Measurements from ENCODE around the gene CEND1.

CEND1 gene

GRCh38 chr11:827897-828192 lies 38.0 kb upstream of the CEND1 start, which contains the start of gene CRACR2B:
Gene CRACR2B (plus strand): TSS chr11:827919. CDS start chr11:828608, 689 bp downstream.
- peak within 1 kb of the TSS; percentile 100 for H3K4me2 ChIP-seq
- H3K4me3 ChIP-seq: peak within 1 kb of the TSS; percentile 69
- H3K9me3 ChIP-seq: no peaks in the 10 kb centered on the region
- peaks cover 85% of the 10 kb centered on the region for H3K4me1 ChIP-seq
- H3K27ac ChIP-seq: peak within 1 kb of the TSS; percentile 9; the same call in 1 of the 2 replicates
- peak within 1 kb of the TSS; percentile 50; the same call in 1 of the 2 replicates for H3K9ac ChIP-seq
- H4K20me1 ChIP-seq: peaks cover 97% of the 10 kb centered on the region
- no peak for TF ChIP-seq Cebpa-rat (IDR thresholded peaks at IDR 0.05)
- peaks cover 81% of the 10 kb centered on the region for H3K27me3 ChIP-seq
- peaks cover 30% of the 10 kb centered on the region for H3K36me3 ChIP-seq

DNA sequence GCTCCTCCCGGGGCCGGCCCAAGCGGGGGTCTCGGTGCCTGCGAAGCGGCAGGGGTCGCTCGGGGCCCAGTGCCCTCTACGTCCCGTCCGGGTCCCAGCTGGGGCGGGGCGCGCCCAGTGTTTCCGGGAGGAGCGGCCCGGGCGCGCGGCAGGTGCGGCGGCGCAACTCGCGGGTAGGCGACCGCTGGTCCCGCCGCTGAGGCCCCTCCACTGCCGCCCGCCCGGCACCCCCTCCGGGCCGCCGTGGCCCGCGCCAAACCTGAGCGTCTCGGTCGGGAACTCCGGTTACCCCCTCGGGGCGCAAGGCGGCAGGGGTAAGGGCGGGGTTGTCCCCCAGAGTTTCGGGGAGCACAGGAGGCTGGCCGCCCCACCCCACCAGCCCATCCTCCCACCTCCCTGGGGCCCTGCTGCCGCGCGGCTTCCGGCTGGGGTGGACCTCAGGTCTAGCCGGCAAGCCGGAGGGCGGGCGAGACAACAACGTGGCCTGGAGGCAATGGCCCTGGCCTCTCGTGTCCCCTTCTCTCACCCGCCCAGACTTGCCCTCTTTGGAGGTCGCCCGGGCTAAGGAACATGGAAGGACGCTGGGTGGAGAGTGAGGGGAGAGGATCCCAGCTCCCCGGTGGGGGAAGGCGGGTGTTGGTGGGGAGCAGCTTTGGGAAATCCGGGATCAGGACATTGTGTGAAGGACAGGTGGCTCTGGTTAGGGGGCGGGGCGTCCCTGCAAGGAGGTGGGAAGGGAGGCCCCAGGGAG lies 37.4 kb upstream of the CEND1 start:
- H3K4me1 ChIP-seq: peaks cover 85% of the 10 kb centered on the region
- no peaks in the 10 kb centered on the region for H3K9me3 ChIP-seq
- H3K4me3 ChIP-seq: peak overlapping the region; percentile 69
- TF ChIP-seq Cebpa-rat (IDR thresholded peaks at IDR 0.05): peak; percentile 45
- H3K27ac ChIP-seq: peak overlapping the region; percentile 9; the same call in 1 of the 2 replicates
- peaks cover 77% of the 10 kb centered on the region for H3K27me3 ChIP-seq
- H3K36me3 ChIP-seq: peaks cover 35% of the 10 kb centered on the region
- H3K9ac ChIP-seq: peak overlapping the region; percentile 50; the same call in 1 of the 2 replicates
- H3K4me2 ChIP-seq: peak overlapping the region; percentile 100
- peaks cover 100% of the 10 kb centered on the region for H4K20me1 ChIP-seq

- Histone ChIP-seq H3K4me1 (peaks cover 85% of the 10 kb centered on the region), H3K4me2 (peak overlapping the region; percentile 100), H3K9ac (peak overlapping the region; percentile 50; the same call in 1 of the 2 replicates), H3K27ac (no peak overlapping the region; the same call in 1 of the 2 replicates), H4K20me1 (peaks cover 100% of the 10 kb centered on the region), H3K9me3 (no peaks in the 10 kb centered on the region), H3K4me3 (peak overlapping the region; percentile 69), H3K27me3 (peaks cover 72% of the 10 kb centered on the region), H3K36me3 (peaks cover 36% of the 10 kb centered on the region)
- peak; percentile 75 for TF ChIP-seq Cebpa-rat (IDR thresholded peaks at IDR 0.05)
Measured at GRCh38 chr11:826836-827145, 36.9 kb upstream of the CEND1 start.

GRCh38 chr11:826227-826621 lies 36.3 kb upstream of the CEND1 start:
- Histone ChIP-seq H4K20me1 (peaks cover 100% of the 10 kb centered on the region), H3K4me3 (peak overlapping the region; percentile 69), H3K9me3 (no peaks in the 10 kb centered on the region), H3K9ac (peak overlapping the region; percentile 50; the same call in 1 of the 2 replicates), H3K27me3 (peaks cover 66% of the 10 kb centered on the region), H3K27ac (no peak overlapping the region; the same call in 1 of the 2 replicates), H3K36me3 (peaks cover 36% of the 10 kb centered on the region), H3K4me2 (peak overlapping the region; percentile 100), H3K4me1 (peaks cover 85% of the 10 kb centered on the region)
- no peak for TF ChIP-seq Cebpa-rat (IDR thresholded peaks at IDR 0.05)

DNA sequence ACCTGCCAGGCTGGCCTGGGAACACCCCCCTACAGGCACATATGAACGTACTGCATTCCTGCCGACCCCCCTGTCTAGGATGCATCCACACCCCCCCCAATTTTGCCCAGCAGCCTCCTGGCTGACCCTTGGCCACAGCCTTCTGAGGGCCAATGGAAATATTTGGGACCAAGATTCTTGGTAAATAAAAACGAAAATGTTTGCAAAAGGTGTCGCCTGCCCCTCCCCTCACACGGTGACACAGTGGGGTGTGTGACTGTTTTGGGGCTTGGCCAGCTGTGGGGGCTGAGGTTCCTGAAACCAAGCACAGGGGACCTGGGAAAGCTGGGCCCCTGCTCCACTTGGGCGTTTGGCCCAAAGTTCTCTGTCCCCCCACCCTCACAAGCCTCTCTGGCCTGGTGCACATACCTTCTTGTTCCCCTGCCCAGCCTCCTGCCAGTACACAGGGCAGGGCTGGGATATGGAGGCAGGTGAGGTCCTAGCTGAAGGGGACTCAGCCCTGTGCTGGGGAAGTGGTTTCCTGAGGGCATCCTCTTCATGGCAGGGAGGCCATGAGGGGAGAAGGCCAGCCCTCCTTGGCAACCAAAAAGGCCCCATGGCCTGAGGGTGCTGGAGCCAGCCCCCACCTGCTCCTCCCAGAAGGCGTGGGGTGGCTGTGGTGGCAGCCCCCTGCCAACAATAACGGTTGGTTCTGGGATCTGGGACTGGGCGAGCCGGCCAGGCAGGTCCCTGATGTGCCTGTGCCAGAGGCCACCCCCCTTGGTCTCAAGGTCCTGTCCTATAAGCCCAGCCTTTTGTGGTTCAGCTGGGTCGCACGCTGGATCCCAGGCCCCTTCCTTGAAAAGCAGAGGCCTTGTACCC lies 35.7 kb upstream of the CEND1 start:
- H3K4me3 ChIP-seq: no peak overlapping the region; the same call in 1 of the 2 replicates
- no peak overlapping the region for H3K9ac ChIP-seq
- H4K20me1 ChIP-seq: peaks cover 100% of the 10 kb centered on the region
- peaks cover 60% of the 10 kb centered on the region for H3K27me3 ChIP-seq
- peak overlapping the region; percentile 100 for H3K4me2 ChIP-seq
- no peaks in the 10 kb centered on the region for H3K9me3 ChIP-seq
- peaks cover 36% of the 10 kb centered on the region for H3K36me3 ChIP-seq
- peaks cover 85% of the 10 kb centered on the region for H3K4me1 ChIP-seq
- H3K27ac ChIP-seq: no peak overlapping the region
- no peak for TF ChIP-seq Cebpa-rat (IDR thresholded peaks at IDR 0.05)

GRCh38 chr11:824942-825341 lies 35.1 kb upstream of the CEND1 start:
- Histone ChIP-seq H3K9me3 (no peaks in the 10 kb centered on the region), H3K9ac (no peak overlapping the region), H3K27ac (no peak overlapping the region), H3K4me3 (no peak overlapping the region), H4K20me1 (peaks cover 100% of the 10 kb centered on the region), H3K4me2 (peak overlapping the region; percentile 100; the same call in 1 of the 2 replicates), H3K4me1 (peaks cover 83% of the 10 kb centered on the region), H3K36me3 (peaks cover 36% of the 10 kb centered on the region), H3K27me3 (peaks cover 53% of the 10 kb centered on the region)
- no peak for TF ChIP-seq Cebpa-rat (IDR thresholded peaks at IDR 0.05)

- no peak overlapping the region for H3K9ac ChIP-seq
- H3K27ac ChIP-seq: no peak overlapping the region
- peaks cover 48% of the 10 kb centered on the region for H3K27me3 ChIP-seq
- peaks cover 96% of the 10 kb centered on the region for H4K20me1 ChIP-seq
- peaks cover 78% of the 10 kb centered on the region for H3K4me1 ChIP-seq
- H3K4me2 ChIP-seq: no peak overlapping the region
- peaks cover 36% of the 10 kb centered on the region for H3K36me3 ChIP-seq
- no peak overlapping the region for H3K4me3 ChIP-seq
- H3K9me3 ChIP-seq: no peaks in the 10 kb centered on the region
- TF ChIP-seq Cebpa-rat (IDR thresholded peaks at IDR 0.05): no peak
Measured at GRCh38 chr11:824292-824880, 34.5 kb upstream of the CEND1 start.

DNA sequence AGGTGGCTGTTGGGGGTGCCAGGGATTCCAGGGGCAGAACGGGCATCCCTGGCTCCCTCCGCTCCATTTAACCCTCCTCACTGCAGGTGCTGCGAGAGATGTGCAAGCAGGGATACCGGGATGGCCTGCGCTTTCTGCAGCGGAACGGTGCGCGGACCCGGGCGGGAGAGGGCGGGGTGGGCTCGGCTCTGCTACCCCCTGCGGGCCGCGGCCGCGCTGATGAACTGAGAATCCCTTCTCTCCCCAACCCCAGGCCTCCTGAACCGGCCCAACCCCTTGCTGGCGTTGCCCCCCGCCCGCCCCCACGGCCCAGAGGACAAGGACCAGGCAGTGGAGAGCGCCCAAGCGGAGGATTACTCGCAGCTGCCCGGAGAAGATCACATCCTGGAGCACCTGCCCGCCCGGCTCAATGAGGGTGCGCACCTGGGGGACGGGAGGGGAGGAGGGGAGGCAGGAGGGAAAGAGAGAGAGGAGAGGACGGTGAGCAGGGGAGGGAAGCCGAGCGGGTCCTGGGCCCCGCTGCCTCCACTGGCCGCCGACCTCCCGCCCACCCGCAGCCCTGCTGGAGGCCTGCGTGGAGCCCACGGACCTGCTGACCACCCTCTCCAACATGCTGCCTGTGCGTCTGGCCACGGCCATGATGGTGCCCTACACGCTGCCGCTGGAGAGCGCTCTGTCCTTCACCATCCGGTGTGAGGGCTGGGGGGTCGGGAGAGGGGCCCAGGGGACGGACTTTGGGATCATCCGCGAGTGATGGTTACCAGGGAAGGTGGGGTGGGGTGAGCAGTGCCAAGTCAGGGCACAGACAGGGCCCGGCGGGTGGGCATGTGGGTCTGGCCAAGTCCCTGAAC lies 33.8 kb upstream of the CEND1 start:
- no peak overlapping the region for H3K9ac ChIP-seq
- H3K27ac ChIP-seq: no peak overlapping the region

More for the DNA sequence above, 33.8 kb upstream of the CEND1 start:
- Histone ChIP-seq H3K36me3 (peaks cover 36% of the 10 kb centered on the region), H4K20me1 (peaks cover 89% of the 10 kb centered on the region), H3K4me1 (peaks cover 75% of the 10 kb centered on the region), H3K9me3 (no peaks in the 10 kb centered on the region), H3K4me3 (no peak overlapping the region), H3K4me2 (no peak overlapping the region), H3K27me3 (peaks cover 41% of the 10 kb centered on the region)
- TF ChIP-seq Cebpa-rat (IDR thresholded peaks at IDR 0.05): no peak

All from BLaER1 (cell line).